Measurements from ENCODE around the gene TLX2.

TLX2 gene

GRCh38 chr2:74488643-74489481, 25.4 kb upstream of the TLX2 start:
- Histone ChIP-seq H3K9me3 (ENCODE audit: insufficient read depth, low read length) (no peaks in the 10 kb centered on the region), H4K20me1 (ENCODE audit: low read depth, low read length) (no peaks in the 10 kb centered on the region), H3K9me2 (replicated peaks; ENCODE audit: insufficient read depth, low read length) (no peaks in the 10 kb centered on the region), H3K4me3 (ENCODE audit: insufficient read depth, low read length, poor library complexity, severe bottlenecking) (no peak overlapping the region), H3K27ac (ENCODE audit: low read depth, low read length) (no peak overlapping the region), H3K36me3 (ENCODE audit: low read length) (no peaks in the 10 kb centered on the region), H3K79me2 (ENCODE audit: insufficient read depth, low read length) (peaks cover 4% of the 10 kb centered on the region), H3K9ac (ENCODE audit: low read length) (no peak overlapping the region), H3F3A (ENCODE audit: insufficient read depth) (no peaks in the 10 kb centered on the region), H3K27me3 (ENCODE audit: low read length) (no peaks in the 10 kb centered on the region), H2AFZ (ENCODE audit: low read depth, low read length, severe bottlenecking) (no peak overlapping the region), H3K4me2 (ENCODE audit: low read depth, low read length, poor library complexity, severe bottlenecking) (no peak overlapping the region)
- TF ChIP-seq EZH2phosphoT487 (conservative IDR thresholded peaks at IDR 0.05; ENCODE audit: low read length) = no peak
- no peak for TF ChIP-seq CTCF (IDR thresholded peaks at IDR 0.05; ENCODE audit: insufficient read depth, low read length, poor library complexity, severe bottlenecking)

DNA sequence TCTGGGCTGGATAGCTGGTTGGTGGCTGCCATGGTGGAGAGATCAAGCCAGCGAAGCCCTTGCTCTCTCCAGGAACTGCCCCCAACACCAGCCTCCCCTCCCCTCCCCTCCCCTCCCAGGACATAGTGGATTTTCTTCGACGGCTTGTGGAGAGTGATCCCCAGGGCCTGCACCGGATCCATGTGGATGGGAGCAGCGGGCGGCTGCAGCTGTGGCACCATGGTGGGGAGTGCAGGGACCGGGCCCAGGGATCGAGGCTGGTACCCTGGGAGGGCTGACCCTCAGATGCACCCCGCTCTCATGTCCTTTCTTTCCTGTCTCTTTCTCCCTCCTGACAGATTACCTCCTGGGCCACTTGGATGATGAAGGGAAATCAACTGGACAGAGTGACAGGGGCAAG, 24.3 kb upstream of the TLX2 start:
- H3K9ac ChIP-seq (ENCODE audit: low read length) = no peak overlapping the region
- no peaks in the 10 kb centered on the region for H3K9me2 ChIP-seq (replicated peaks; ENCODE audit: insufficient read depth, low read length)
- H2AFZ ChIP-seq (ENCODE audit: low read depth, low read length, severe bottlenecking) = no peak overlapping the region
- H3K4me3 ChIP-seq (ENCODE audit: insufficient read depth, low read length, poor library complexity, severe bottlenecking) = no peak overlapping the region
- no peak for TF ChIP-seq CTCF (IDR thresholded peaks at IDR 0.05; ENCODE audit: insufficient read depth, low read length, poor library complexity, severe bottlenecking)
- TF ChIP-seq EZH2phosphoT487 (conservative IDR thresholded peaks at IDR 0.05; ENCODE audit: low read length) = no peak
- no peaks in the 10 kb centered on the region for H3K9me3 ChIP-seq (ENCODE audit: insufficient read depth, low read length)
- no peaks in the 10 kb centered on the region for H4K20me1 ChIP-seq (ENCODE audit: low read depth, low read length)
- H3K27me3 ChIP-seq (ENCODE audit: low read length) = no peaks in the 10 kb centered on the region
- H3K4me2 ChIP-seq (ENCODE audit: low read depth, low read length, poor library complexity, severe bottlenecking) = no peak overlapping the region
- no peaks in the 10 kb centered on the region for H3F3A ChIP-seq (ENCODE audit: insufficient read depth)
- no peaks in the 10 kb centered on the region for H3K79me2 ChIP-seq (ENCODE audit: insufficient read depth, low read length)
- no peaks in the 10 kb centered on the region for H3K36me3 ChIP-seq (ENCODE audit: low read length)
- H3K27ac ChIP-seq (ENCODE audit: low read depth, low read length) = no peak overlapping the region

DNA sequence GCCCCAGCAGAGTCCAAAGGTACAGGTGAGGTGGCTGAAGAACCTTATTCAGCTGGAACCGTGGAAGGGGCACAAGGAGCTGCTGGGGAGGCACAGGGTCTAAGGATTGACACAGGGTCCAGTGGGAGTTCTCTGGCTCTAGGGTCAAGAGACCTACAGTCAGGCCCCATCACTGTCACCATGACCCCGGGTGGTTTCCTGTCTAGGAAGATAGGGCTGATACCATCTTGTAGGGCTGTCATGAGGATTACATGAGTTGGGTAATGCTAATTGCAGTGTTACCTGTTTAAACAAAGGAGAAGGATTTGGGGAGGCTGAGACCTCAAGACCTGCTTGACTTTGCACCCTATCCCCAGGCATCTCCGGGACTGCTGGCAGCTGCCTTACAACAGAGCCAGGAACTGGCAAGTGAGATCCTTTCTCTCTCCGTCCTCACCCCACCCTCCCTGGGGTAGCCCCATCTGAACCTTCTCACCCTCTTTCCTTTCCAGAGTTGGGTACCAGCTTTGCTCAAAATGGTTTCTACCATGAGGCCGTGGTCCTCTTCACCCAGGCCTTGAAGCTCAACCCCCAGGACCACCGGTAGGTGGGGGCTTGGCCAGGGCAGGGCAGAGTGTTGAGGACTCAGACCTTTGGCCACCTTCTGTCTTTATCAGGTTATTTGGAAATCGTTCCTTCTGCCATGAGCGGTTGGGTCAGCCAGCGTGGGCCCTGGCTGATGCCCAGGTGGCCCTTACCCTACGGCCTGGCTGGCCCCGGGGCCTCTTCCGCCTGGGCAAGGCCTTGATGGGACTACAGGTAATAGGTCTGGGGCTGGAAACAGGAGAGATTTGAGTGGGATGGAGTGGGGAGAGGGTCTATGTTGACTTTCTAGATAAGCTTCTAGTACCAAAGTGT, 22.4 kb upstream of the TLX2 start:
- Histone ChIP-seq H3K9me2 (replicated peaks; ENCODE audit: insufficient read depth, low read length) (no peaks in the 10 kb centered on the region), H3K79me2 (ENCODE audit: insufficient read depth, low read length) (no peaks in the 10 kb centered on the region), H3K36me3 (ENCODE audit: low read length) (no peaks in the 10 kb centered on the region), H2AFZ (ENCODE audit: low read depth, low read length, severe bottlenecking) (no peak overlapping the region), H3F3A (ENCODE audit: insufficient read depth) (no peaks in the 10 kb centered on the region), H3K27ac (ENCODE audit: low read depth, low read length) (no peak overlapping the region), H3K9me3 (ENCODE audit: insufficient read depth, low read length) (no peaks in the 10 kb centered on the region), H3K4me3 (ENCODE audit: insufficient read depth, low read length, poor library complexity, severe bottlenecking) (no peak overlapping the region), H3K27me3 (ENCODE audit: low read length) (no peaks in the 10 kb centered on the region), H3K9ac (ENCODE audit: low read length) (no peak overlapping the region), H4K20me1 (ENCODE audit: low read depth, low read length) (no peaks in the 10 kb centered on the region), H3K4me2 (ENCODE audit: low read depth, low read length, poor library complexity, severe bottlenecking) (no peak overlapping the region)
- TF ChIP-seq CTCF (IDR thresholded peaks at IDR 0.05; ENCODE audit: insufficient read depth, low read length, poor library complexity, severe bottlenecking) (no peak), EZH2phosphoT487 (conservative IDR thresholded peaks at IDR 0.05; ENCODE audit: low read length) (no peak)

Data from SU-DHL-6 (cell line).